G401 (cell line): ENCODE measurements around the gene TBC1D8. TPM values are rescaled to one million over a fixed set of nuclear protein-coding genes. Genes with fewer than 3 reads are reported as not detected.
A peak's percentile ranks its signal among the peaks of the same experiment; 100 is the strongest.

ENCODE experiments used
- DNase-seq: peaks from one replicate; pipeline ENCODE4 v3.0.0-alpha.2; 2015; ENCODE audit warnings: low spot score
- in situ Hi-C: cut with HindIII; loops from 2 replicates; pipeline ENCODE4 v1.10.0; 2016; ENCODE audit warnings: low sequenced_read_pairs, mixed read lengths
- total RNA-seq: library from RNA; depleted of rRNA; stranded (reverse); fragments of >200 nt; shearing (Covaris generic); gene quantifications from 2 replicates; pipeline ENCODE4 v1.2.3, GENCODE V29; 2014

The TBC1D8 gene
- total RNA-seq, 1 experiment from 2014 or later, result 5.8 TPM

- DNase-seq, result no peak
- in situ Hi-C loops, result no loop called here
These were observed 9.0 kb downstream of the TBC1D8 start for GRCh38 chr2:101142163-101142562.

- DNase-seq, result no peak
- in situ Hi-C loops, result no loop called here
These were observed 10.1 kb downstream of the TBC1D8 start for GRCh38 chr2:101140978-101141655.

GRCh38 chr2:101140237-101140636 is 10.9 kb downstream of the TBC1D8 start:
- in situ Hi-C loops, result no loop called here
- DNase-seq, result no peak

- DNase-seq, result no peak
- in situ Hi-C loops, result no loop called here
These were observed 11.7 kb downstream of the TBC1D8 start for GRCh38 chr2:101139495-101139894.

GRCh38 chr2:101135412-101136296 is 15.5 kb downstream of the TBC1D8 start:
- in situ Hi-C loops, result no loop called here
- DNase-seq, result no peak

- in situ Hi-C loops, result no loop called here
- no peak for DNase-seq
These were observed 17.6 kb downstream of the TBC1D8 start for GRCh38 chr2:101133492-101134100.

GRCh38 chr2:101132202-101132601 is 19.0 kb downstream of the TBC1D8 start:
- no peak for DNase-seq
- in situ Hi-C loops, result no loop called here

GRCh38 chr2:101130081-101130480 is 21.1 kb downstream of the TBC1D8 start:
- no peak for DNase-seq
- in situ Hi-C loops, result no loop called here

- no peak for DNase-seq
- in situ Hi-C loops, result no loop called here
These were observed 23.7 kb downstream of the TBC1D8 start for GRCh38 chr2:101127319-101128056.

GRCh38 chr2:101125808-101126207 is 25.4 kb downstream of the TBC1D8 start:
- in situ Hi-C loops, result no loop called here
- DNase-seq, result no peak

- in situ Hi-C loops, result no loop called here
- no peak for DNase-seq
These were observed 25.8 kb downstream of the TBC1D8 start for GRCh38 chr2:101125374-101125773.

- DNase-seq, result peak; percentile 55
- in situ Hi-C loops, result no loop called here
These were observed 26.4 kb downstream of the TBC1D8 start for GRCh38 chr2:101124643-101125366.

GRCh38 chr2:101123795-101124471 is 27.2 kb downstream of the TBC1D8 start:
- in situ Hi-C loops, result no loop called here
- no peak for DNase-seq

GRCh38 chr2:101121174-101121573 is 30.0 kb downstream of the TBC1D8 start:
- DNase-seq, result no peak
- in situ Hi-C loops, result no loop called here

- peak; percentile 52 for DNase-seq
- in situ Hi-C loops, result no loop called here
These were observed 30.8 kb downstream of the TBC1D8 start for GRCh38 chr2:101120124-101120996.

GRCh38 chr2:101119431-101119830 is 31.8 kb downstream of the TBC1D8 start:
- in situ Hi-C loops, result no loop called here
- DNase-seq, result peak; percentile 86

- in situ Hi-C loops, result no loop called here
- no peak for DNase-seq
These were observed 34.2 kb downstream of the TBC1D8 start for GRCh38 chr2:101116841-101117552.
